Chondrocyte (in vitro differentiated cells): ENCODE results near the gene BNC2. TPM values are rescaled to one million over a fixed set of nuclear protein-coding genes. Genes with fewer than 3 reads are reported as not detected.

Source experiments
- DNase-seq: peaks from one replicate; pipeline ENCODE4 v3.0.0; 2021; ENCODE audit warnings: mixed read lengths, low spot score
- H3K27ac Mint-ChIP-seq: one replicate; pipeline ENCODE4 v1.8.0; 2021; ENCODE audit warnings: mild to moderate bottlenecking, moderate library complexity, mixed read lengths; ENCODE audit not compliant: unreplicated experiment
- H3K27me3 Mint-ChIP-seq: 2 replicates; pipeline ENCODE4 v1.8.0; 2021; ENCODE audit warnings: low read depth, mixed read lengths
- H3K36me3 Mint-ChIP-seq: 2 replicates; pipeline ENCODE4 v1.8.0; 2021; ENCODE audit warnings: low read depth, mixed read lengths
- H3K4me1 Mint-ChIP-seq: 2 replicates; pipeline ENCODE4 v1.8.0; 2021; ENCODE audit warnings: low read depth, mild to moderate bottlenecking, mixed read lengths
- H3K4me3 Mint-ChIP-seq: one replicate; pipeline ENCODE4 v1.8.0; 2021; ENCODE audit warnings: mild to moderate bottlenecking, moderate library complexity, mixed read lengths; ENCODE audit not compliant: unreplicated experiment
- H3K9me3 Mint-ChIP-seq: 2 replicates; pipeline ENCODE4 v1.8.0; 2021; ENCODE audit warnings: low read depth, mixed read lengths
- CTCF ChIP-seq: fragments of 200-600 bp; sonication (generic); IDR thresholded peaks from 2 replicates; pipeline ENCODE4 v1.5.0; 2021; ENCODE audit warnings: antibody characterized with exemption, mild to moderate bottlenecking, moderate library complexity
- total RNA-seq: library from RNA; stranded (reverse); gene quantifications from 3 replicates; pipeline ENCODE4 v1.2.1, GENCODE V29; 2021

BNC2 gene
- total RNA-seq, 1 donor from 2014 or later, result 17.8 TPM

GRCh38 chr9:16708656-16709435 lies 161.6 kb downstream of the BNC2 start:
- peak overlapping the region; percentile 76 for H3K27ac Mint-ChIP-seq
- no peak for DNase-seq
- H3K27me3 Mint-ChIP-seq, result no peaks in the 10 kb centered on the region
- H3K4me1 Mint-ChIP-seq, result peaks cover 46% of the 10 kb centered on the region
- H3K36me3 Mint-ChIP-seq, result no peaks in the 10 kb centered on the region
- H3K9me3 Mint-ChIP-seq, result no peaks in the 10 kb centered on the region
- peak overlapping the region; percentile 4 for H3K4me3 Mint-ChIP-seq
- TF ChIP-seq CTCF, result peak; percentile 17

GRCh38 chr9:16705111-16705604 lies 165.3 kb downstream of the BNC2 start:
- Mint-ChIP-seq H3K27ac (peak overlapping the region; percentile 99), H3K4me3 (peak overlapping the region; percentile 70), H3K4me1 (peaks cover 67% of the 10 kb centered on the region), H3K9me3 (no peaks in the 10 kb centered on the region), H3K36me3 (no peaks in the 10 kb centered on the region), H3K27me3 (no peaks in the 10 kb centered on the region)
- no peak for TF ChIP-seq CTCF
- DNase-seq, result no peak

- peak overlapping the region; percentile 99 for H3K27ac Mint-ChIP-seq
- no peak for DNase-seq
- TF ChIP-seq CTCF, result peak; percentile 10
- no peaks in the 10 kb centered on the region for H3K9me3 Mint-ChIP-seq
- no peaks in the 10 kb centered on the region for H3K36me3 Mint-ChIP-seq
- H3K4me3 Mint-ChIP-seq, result peak overlapping the region; percentile 70
- H3K4me1 Mint-ChIP-seq, result peaks cover 67% of the 10 kb centered on the region
- H3K27me3 Mint-ChIP-seq, result no peaks in the 10 kb centered on the region
These were observed 166.1 kb downstream of the BNC2 start for GRCh38 chr9:16704116-16705110.

- Mint-ChIP-seq H3K9me3 (no peaks in the 10 kb centered on the region), H3K27me3 (no peaks in the 10 kb centered on the region), H3K27ac (no peak overlapping the region), H3K4me1 (peaks cover 50% of the 10 kb centered on the region), H3K4me3 (no peak overlapping the region), H3K36me3 (no peaks in the 10 kb centered on the region)
- no peak for DNase-seq
- no peak for TF ChIP-seq CTCF
These were observed 169.1 kb downstream of the BNC2 start for GRCh38 chr9:16701347-16701746.

GRCh38 chr9:16693616-16694015 lies 176.9 kb downstream of the BNC2 start:
- Mint-ChIP-seq H3K4me3 (no peak overlapping the region), H3K36me3 (no peaks in the 10 kb centered on the region), H3K27ac (no peak overlapping the region), H3K27me3 (no peaks in the 10 kb centered on the region), H3K9me3 (no peaks in the 10 kb centered on the region), H3K4me1 (peaks cover 18% of the 10 kb centered on the region)
- DNase-seq, result no peak
- TF ChIP-seq CTCF, result no peak
